ENCODE data around the gene SDC4.

- no peak for TF ChIP-seq DEAF1 (CRISPR knock-in tag; IDR thresholded peaks at IDR 0.05)
- no peak for TF ChIP-seq ZNF780A (CRISPR knock-in tag; IDR thresholded peaks at IDR 0.05)
Measured at GRCh38 chr20:45291526-45291925, 56.7 kb downstream of the SDC4 start.

All from K562 (cell line).